NCI-H2029 (cell line): ENCODE measurements around the gene CCR5.

Experiments used
- DNase-seq: peaks from one replicate; lab custom pipeline; 2025; lab: John Stamatoyannopoulos, UW

The CCR5 gene

DNA sequence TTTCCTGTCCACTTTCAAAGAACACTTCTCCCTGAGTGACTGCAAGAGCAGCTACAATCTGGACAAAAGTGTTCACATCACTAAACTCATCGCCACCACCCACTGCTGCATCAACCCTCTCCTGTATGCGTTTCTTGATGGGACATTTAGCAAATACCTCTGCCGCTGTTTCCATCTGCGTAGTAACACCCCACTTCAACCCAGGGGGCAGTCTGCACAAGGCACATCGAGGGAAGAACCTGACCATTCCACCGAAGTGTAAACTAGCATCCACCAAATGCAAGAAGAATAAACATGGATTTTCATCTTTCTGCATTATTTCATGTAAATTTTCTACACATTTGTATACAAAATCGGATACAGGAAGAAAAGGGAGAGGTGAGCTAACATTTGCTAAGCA lies 38.1 kb downstream of the CCR5 start:
- DNase-seq, result no peak

DNA sequence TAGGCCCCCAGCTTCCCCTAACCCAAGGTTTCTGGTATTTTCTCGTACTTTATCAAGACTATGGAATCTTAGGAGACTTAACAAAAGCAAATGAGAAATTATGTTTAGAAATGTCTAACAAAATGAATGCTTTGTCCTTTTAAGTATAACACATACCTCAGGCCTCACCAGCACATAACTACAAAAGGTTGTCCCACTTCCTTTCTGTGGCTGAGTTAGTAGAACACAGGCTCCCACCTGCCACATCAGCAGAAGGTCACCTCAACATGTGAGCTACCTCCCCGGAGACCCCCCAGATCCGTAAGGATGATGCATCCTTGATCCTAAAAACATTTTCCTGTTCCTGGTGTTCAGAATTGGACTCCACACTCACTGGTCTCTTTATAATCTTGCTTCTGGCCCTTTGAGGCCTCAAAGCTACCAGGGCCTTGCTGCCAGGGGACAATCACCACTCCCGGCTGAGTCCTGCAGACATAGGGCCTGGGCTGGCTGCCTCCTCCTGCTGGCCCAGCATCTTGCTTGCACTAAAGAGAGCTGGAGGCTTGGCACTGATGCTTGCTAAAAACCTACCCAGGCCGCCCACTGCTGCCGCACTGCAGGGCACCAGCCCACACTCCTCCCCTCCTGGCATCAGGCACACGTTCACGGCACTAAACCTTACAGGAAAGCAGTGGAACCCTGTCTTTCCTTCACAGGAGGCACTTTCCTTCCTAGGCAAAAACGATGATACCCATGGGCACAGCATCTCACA lies 39.2 kb downstream of the CCR5 start:
- DNase-seq, result no peak

DNA sequence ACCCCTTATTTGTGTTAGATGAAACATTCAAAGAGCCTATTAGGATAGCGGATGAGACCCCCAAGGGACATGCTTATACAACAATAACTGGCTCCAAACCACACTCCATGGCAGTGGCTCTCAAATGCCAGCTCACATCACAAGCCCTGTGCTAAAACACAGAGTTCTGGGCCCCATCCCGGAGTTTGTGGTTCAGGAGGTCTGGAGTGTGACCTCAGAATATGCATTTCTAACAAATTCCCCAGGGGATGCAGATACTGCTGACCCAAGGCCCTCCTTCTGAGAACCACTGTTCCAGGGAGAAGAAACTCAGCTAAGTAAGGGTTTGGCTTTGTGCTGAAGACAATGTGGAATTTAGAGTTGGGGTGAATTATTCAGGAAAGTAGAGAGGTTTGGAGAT lies 39.9 kb downstream of the CCR5 start:
- no peak for DNase-seq

DNA sequence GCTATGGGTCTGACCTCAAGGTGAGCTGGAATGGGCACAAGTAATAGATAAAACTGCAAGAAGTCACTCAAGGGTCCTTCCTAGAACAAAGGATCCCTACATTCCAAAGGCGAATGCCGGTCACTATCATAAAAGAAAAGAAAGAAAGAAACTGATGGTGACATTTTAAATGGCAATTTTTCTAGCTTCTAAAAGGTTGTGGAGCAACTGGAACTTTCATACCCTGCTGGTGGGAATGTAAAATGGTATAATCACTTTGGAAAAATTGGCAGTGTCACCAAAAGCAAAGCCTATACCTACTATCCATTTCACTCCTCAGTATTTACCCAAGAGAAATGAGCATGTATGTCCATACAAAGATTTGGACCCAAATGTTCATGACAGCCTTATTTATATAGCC lies 40.5 kb downstream of the CCR5 start:
- DNase-seq, result no peak

DNA sequence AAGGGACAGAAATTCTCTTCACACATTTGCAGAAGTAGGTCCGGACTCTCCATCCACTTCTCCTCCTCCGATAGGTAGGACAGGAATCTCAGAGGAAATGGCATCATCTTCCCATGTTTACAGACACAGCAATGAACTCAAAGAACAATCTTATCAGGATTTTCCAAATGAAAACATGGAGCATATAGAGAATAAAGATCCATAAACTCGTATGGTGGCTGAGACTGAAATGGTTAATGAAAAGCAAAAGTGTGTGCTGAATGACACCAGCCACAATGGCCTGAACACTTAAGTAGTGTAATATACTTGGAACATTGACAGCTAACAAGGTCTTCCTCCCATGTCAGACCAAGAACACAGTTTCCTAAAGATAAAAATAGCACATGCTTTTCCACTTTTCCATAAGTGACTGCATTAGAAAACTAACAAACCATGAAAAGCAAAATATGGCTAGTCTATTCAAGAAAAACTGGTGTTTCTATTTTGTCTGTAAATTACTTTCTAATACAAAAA lies 42.1 kb downstream of the CCR5 start:
- peak; percentile 35 for DNase-seq

DNA sequence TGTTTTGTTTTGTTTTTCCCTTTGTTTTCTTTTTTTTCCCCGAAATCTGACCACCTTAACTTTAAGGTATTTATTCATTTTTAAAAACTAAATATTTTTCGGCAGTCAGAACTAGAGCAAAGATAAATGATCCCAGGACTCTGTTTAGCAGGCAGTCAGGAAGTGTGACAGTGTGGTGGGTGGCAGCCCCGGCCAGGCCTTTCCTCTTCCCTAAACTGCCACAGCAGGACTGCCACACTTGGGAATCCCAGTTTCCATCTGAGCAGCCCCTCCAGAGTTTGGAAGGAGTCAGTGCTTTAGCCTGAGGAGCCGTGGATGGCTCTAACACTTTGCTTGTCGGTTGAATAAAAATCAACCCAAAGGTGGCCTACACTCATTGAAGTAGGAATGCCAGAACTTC lies 43.2 kb downstream of the CCR5 start:
- DNase-seq, result no peak

DNA sequence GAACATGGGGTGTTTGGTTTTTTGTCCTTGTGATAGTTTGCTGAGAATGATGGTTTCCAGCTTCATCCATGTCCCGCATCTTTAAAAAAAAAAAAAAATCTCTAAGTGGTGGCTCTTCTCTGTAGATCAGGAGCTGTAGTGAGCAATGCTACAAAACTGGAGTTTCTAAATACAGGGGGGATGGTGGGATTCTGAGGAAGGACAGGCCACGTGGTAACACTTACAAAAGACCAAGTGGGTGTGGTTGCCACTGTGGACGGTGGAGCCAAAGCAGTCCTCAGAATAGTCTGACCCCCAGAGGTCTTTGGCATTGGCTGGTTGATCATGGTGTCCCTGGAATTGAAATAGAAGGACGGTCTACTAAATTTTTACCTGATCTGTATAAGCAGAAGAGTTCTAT lies 44.0 kb downstream of the CCR5 start:
- no peak for DNase-seq

DNA sequence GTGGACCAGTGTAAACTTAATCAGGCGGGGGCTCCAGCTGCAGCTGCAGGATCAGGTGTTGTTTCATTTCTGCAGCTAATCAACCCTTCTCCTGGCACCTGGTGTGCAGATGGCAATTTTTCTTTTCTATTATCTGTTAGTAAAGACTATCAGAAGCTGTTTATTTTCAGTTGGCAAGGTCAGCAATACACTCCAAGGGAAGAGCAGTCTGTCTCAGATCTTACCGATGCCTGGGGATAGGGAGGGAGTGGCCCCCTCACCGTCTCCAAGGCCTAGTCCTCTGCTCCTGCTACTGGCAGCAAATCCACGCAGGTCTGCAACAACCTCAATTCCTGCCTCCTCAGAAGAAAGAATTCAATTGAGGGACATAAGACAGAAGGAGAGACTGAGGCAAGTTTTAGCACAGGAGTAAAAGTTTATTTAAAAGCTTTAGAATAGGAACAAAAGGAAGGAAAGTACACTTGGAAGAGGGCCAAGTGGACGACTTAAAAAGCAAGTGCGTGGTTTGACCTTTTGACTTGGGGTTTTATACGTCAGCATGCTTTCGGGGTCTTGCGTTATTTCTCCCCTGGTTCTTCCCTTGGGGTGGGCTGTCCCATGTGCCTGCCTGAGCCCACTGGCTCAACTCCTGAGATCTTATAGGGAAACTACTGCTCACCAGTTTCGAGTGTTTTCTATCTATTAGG lies 45.5 kb downstream of the CCR5 start:
- DNase-seq, result peak; percentile 57

DNA sequence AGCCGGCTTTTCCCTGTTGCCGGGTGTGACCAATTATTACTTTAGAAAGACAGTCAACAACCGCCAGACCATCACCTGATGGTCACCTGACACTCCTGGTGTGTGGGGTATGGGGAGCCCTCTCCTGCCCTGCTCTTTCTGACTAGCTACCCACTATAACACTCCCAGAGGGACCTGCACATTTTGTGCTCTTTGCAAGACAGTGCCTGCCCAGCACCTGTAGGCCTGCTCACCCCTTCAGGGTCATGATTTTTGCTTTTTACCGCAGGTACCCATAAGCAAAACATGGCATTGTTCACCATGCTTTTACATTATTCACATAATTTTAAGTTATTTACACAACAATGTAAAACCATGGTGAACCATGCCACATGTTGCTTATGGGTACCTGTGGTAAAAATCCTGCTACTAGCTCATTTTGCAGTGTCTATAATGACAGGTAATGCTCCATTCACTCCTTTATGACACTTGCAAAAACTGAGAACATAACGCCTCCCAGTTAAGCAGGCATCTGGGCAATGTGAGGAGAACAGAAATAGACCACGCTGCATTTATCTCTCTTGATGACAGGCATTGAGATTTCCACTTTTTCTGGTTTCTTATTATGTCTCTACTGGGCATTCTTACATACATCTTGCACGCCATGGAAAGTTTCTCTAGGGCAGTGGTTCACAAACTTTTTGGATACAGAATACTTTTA lies 46.2 kb downstream of the CCR5 start:
- no peak for DNase-seq

DNA sequence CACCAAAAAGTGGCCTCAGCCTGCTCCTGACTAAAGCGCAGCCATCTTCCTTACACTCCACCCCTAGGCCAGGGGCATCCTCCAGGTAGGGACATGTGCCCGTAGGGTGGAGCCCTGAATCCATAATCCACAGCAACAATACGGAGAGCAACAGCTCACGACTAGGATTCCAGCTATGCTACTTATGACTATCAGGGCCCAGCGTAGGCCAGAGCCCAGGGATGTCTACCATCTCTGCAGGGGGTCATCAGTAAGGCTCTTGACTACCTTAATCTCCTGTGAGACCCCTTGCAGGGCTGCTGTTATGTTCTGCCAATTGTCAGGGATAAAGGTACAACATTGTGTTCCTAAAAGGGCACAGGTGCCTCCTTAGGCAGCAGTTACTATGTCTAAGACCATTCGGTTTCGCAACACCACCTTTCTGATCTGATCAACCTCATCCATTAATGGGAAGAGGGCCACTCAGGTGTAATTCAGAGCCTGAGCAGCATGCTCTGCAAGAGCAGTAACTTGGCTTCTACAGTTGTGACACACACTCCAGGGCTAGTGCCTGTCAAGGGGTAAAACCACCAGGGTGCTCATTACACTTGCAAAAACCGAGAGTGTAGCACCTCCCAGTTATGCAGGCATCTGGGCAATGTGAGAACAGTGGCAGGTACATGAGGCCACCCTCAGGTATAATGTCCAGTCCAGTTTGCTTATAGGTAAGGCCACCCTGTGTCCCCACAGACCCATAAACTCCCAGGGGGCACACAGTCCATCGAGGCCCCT lies 47.3 kb downstream of the CCR5 start:
- DNase-seq, result no peak

DNA sequence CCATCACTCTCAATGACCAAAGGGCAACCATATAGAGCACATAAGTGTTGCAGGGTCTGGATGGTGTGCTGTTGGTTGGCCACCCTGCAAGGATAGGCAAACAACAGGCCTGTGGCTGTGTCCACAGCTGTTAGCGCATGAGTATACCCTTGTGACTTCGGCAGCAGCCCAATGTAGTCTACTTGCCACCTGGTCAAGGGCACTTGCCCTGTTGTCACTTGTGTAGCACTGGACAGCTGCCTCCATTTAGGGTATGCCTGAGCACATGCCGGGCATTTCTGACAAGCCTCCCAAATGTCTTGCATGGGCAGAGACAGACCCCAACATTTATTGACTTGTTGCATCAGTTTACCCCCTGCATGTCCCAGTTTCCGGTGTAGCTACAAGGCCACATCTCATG lies 49.1 kb downstream of the CCR5 start:
- no peak for DNase-seq

DNA sequence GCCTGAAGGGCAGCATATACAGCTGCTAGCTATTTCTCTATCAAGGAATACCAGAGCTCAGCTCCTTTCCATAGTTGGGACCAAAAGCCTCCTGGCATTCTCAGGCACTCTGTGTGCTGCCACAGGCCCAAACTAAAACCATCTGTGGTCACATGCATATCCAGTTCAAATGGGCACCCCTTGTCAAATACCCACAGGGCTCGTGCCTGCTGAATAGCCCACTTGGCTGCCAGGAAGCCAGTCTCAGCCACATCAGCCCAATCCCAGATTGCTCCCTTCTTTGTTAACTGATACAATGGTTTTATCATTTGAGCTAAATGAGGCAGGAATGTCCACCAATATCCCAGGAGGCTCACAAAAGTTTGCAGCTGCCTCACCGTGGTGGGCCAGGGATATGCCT lies 50.2 kb downstream of the CCR5 start:
- DNase-seq, result no peak

DNA sequence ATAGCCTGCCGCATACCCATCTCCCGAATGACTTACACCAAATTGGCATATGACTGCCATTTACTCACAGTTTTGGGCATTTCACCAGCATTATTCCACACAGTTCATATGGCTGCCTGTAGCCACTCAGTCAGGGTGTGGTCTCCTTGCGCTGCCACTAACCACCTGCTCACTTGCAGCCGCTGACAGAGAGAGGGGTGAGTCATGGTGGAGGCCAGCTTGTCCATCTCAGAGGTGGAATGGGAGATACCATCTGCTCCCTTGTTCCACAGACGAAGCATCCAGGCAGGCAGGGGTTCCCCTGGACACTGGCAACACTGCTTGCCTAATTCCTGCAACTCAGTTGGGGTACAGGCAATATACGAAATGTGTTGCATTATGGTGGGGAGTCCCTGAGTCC lies 51.9 kb downstream of the CCR5 start:
- peak; percentile 79 for DNase-seq

DNA sequence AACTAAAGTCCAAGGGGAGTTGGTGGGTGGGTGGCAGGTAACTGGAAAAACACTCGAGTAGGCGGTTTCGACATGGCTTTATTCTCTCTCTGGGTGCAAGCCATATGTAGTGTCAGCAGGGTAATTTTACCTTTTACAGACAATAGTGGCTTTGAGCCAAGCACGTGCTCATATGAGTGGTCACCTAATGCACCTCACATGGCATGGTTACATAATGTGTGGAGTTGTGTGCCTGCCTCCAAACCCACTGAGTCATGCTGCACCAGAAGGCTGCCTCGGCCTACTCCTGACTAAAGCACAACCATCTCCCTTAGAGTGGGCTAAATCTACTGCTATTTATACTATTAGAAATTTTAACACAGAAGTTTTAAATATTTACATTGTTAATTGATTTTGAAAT lies 52.8 kb downstream of the CCR5 start:
- peak; percentile 93 for DNase-seq
